PC-9 (cell line): ENCODE data around the gene LRFN2. TPM values are rescaled to one million over a fixed set of nuclear protein-coding genes. Genes with fewer than 3 reads are reported as not detected.

Experiments used
- BruUV-seq: library from RNA; stranded (reverse); fragments of 400-500 nt; replicated peaks from 2 replicates; lab custom pipeline; 2021; lab: Mats Ljungman, UMichigan
- CTCF ChIA-PET: fragments of 300-600 bp; sonication (Branson Sonifier 250); formaldehyde crosslinking; loops from one replicate; lab custom pipeline; 2022; ENCODE audit warnings: antibody characterized with exemption; lab: Charles Lee
- POLR2A ChIA-PET: fragments of 300-600 bp; sonication (Branson Sonifier 250); formaldehyde crosslinking; loops from one replicate; lab custom pipeline; 2022; ENCODE audit warnings: antibody characterized with exemption; ENCODE audit not compliant: unreplicated experiment; lab: Charles Lee
- DNase-seq, 2 experiments: peaks; one replicate each; pipeline versions ENCODE4 v3.0.0 to v3.0.0-alpha.2; 2015 to 2022; ENCODE audit warnings: mixed read lengths in 1 of 2
- H2AFZ ChIP-seq: fragments of 200-600 bp; sonication (generic); 2 replicates; pipeline ENCODE4 v1.8.1; 2017; ENCODE audit warnings: antibody characterized with exemption
- H3F3A ChIP-seq: fragments of 200-600 bp; sonication (generic); 2 replicates; pipeline ENCODE4 v1.8.1; 2017; ENCODE audit warnings: antibody characterized with exemption, mild to moderate bottlenecking, low read depth; ENCODE audit not compliant: insufficient read depth
- H3K27ac ChIP-seq: fragments of 200-600 bp; sonication (generic); 2 replicates; pipeline ENCODE4 v1.6.1; 2016; ENCODE audit warnings: mixed run types
- H3K27me3 ChIP-seq: fragments of 200-600 bp; sonication (generic); 2 replicates; pipeline ENCODE4 v1.6.1; 2016; ENCODE audit warnings: low read depth, mixed run types; ENCODE audit not compliant: insufficient read depth
- H3K36me3 ChIP-seq: fragments of 200-600 bp; sonication (generic); 2 replicates; pipeline ENCODE4 v1.6.1; 2016; ENCODE audit warnings: low read depth, mixed run types
- H3K4me1 ChIP-seq: fragments of 200-600 bp; sonication (generic); replicated peaks from 2 replicates; pipeline ENCODE4 v1.6.1; 2016; ENCODE audit warnings: mixed run types; ENCODE audit not compliant: insufficient read depth
- H3K4me2 ChIP-seq: fragments of 200-600 bp; sonication (generic); 2 replicates; pipeline ENCODE4 v1.6.1; 2017; ENCODE audit warnings: mixed run types
- H3K4me3 ChIP-seq: fragments of 200-600 bp; sonication (generic); 2 replicates; pipeline ENCODE4 v1.6.1; 2016; ENCODE audit warnings: mixed run types
- H3K79me2 ChIP-seq: fragments of 200-600 bp; sonication (generic); 2 replicates; pipeline ENCODE4 v1.6.1; 2017; ENCODE audit warnings: low read depth, mixed run types
- H3K9me2 ChIP-seq: fragments of 200-600 bp; sonication (generic); 2 replicates; pipeline ENCODE4 v1.8.1; 2017; ENCODE audit warnings: mild to moderate bottlenecking; ENCODE audit not compliant: insufficient read depth
- H3K9me3 ChIP-seq: fragments of 200-600 bp; sonication (generic); 2 replicates; pipeline ENCODE4 v1.8.1; 2016; ENCODE audit warnings: low read depth; ENCODE audit not compliant: insufficient read depth
- H4K20me1 ChIP-seq: fragments of 200-600 bp; sonication (generic); 2 replicates; pipeline ENCODE4 v1.8.1; 2017; ENCODE audit not compliant: insufficient read depth
- EZH2 ChIP-seq: fragments of 200-600 bp; sonication (generic); IDR thresholded peaks from 2 replicates; pipeline ENCODE4 v1.8.0; 2017; ENCODE audit warnings: antibody characterized with exemption, low read depth
- intact Hi-C: fragments of 100-400 bp; cut with micrococcal nuclease; formaldehyde crosslinking; loops from one replicate; pipeline ENCODE4 v1.10.0; 2022; ENCODE audit not compliant: unreplicated experiment
- total RNA-seq: library from RNA; stranded (reverse); gene quantifications from 2 replicates; pipeline ENCODE4 v1.2.3, GENCODE V29; 2021
- TF ChIP-seq, protein P1 (sequence below): fragments of 200-600 bp; sonication (generic); conservative IDR thresholded peaks from 2 replicates; pipeline ENCODE4 v1.6.1; 2017; ENCODE audit warnings: mixed run types, antibody characterized with exemption, mild to moderate bottlenecking, moderate library complexity

The LRFN2 gene
- total RNA-seq, 1 experiment from 2014 or later, result not detected

DNA sequence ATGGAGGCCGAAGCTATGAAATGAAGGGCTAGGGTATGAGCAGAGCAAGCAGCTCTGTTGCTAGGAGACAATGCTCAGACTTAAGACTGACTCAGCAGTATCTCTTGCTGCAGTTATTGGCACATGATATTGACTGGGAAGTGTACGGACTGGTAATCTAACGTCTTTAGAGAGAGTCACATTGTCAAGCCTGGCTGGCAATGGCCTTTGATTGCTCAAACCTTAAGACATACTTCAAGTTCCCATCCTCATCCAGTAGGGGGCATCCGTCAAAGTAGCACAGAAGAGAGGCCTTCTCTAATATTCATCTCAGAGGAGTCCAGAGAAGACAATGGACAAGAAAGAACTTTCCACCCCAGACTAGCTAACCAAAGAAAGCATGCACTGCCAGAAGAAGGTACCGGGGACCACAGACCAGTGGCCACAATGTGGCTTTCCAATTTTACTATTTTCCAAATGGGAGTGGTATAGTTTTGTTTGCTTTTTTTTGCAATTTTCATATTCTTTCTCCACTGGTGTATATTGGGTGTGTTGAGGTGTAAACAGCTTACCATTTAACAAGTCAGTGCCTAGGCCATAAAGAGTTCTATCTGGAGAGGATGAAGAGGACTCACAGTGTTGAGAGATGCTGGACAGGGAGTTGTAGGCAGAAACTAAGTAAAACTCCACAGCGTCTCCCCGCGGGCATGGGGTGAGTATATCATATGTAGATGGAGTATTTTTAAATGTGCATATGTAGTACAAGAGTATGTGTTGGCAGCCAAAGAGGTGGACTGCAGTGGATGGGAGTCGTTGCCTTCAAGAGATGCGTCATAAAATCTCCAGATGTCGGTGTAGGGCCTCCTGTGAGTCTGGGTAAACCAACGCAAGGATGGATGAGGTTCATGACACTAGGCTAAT lies 36.7 kb downstream of the LRFN2 start:
- no peaks in the 10 kb centered on the region for H3K36me3 ChIP-seq
- no peaks in the 10 kb centered on the region for H4K20me1 ChIP-seq
- intact Hi-C loops, result loop anchor here (5.0 kb wide), 1 partner anchor 472 kb away; no protein-coding TSS in a partner anchor
- no peaks in the 10 kb centered on the region for H3K79me2 ChIP-seq
- H3K9me3 ChIP-seq, result no peaks in the 10 kb centered on the region
- H3F3A ChIP-seq, result no peaks in the 10 kb centered on the region
- no peaks in the 10 kb centered on the region for H3K4me1 ChIP-seq
- H3K4me2 ChIP-seq, result no peak overlapping the region
- no peak overlapping the region for H3K27ac ChIP-seq
- ChIA-PET POLR2A (no interaction called here), CTCF (interaction anchor here (0.6 kb wide), 1 partner anchor 86 kb away, joined by 3 read pairs; no protein-coding TSS in a partner anchor)
- no peak overlapping the region for H2AFZ ChIP-seq
- BruUV-seq, result no TSS peak
- TF ChIP-seq, protein P1, sequence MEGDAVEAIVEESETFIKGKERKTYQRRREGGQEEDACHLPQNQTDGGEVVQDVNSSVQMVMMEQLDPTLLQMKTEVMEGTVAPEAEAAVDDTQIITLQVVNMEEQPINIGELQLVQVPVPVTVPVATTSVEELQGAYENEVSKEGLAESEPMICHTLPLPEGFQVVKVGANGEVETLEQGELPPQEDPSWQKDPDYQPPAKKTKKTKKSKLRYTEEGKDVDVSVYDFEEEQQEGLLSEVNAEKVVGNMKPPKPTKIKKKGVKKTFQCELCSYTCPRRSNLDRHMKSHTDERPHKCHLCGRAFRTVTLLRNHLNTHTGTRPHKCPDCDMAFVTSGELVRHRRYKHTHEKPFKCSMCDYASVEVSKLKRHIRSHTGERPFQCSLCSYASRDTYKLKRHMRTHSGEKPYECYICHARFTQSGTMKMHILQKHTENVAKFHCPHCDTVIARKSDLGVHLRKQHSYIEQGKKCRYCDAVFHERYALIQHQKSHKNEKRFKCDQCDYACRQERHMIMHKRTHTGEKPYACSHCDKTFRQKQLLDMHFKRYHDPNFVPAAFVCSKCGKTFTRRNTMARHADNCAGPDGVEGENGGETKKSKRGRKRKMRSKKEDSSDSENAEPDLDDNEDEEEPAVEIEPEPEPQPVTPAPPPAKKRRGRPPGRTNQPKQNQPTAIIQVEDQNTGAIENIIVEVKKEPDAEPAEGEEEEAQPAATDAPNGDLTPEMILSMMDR, result peak; percentile 71
- no peak for TF ChIP-seq EZH2
- DNase-seq, result no peak
- H3K9me2 ChIP-seq, result no peaks in the 10 kb centered on the region
- H3K4me3 ChIP-seq, result no peak overlapping the region
- H3K27me3 ChIP-seq, result peaks cover 18% of the 10 kb centered on the region

DNA sequence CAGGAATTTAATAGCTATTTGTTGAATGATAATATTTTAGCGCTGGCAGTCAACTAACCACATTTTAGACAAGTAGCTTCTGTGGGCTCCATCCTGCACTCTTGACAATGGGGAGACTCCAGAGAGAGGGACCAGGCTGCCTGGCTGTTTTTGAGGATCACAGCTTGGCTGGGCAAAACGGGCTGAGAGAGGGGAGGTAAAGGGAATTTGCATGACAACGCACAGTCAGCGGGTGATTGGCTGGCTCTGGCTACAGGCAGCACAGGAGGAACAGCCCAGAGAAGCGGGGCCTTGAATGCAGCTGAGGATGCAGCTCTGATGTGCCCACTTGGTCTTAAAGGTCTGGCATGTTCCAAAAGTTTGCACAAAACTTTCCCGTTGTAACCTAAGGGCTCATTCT lies 41.2 kb downstream of the LRFN2 start:
- POLR2A ChIA-PET, result no interaction called here
- BruUV-seq, result no TSS peak
- Histone ChIP-seq H4K20me1 (no peaks in the 10 kb centered on the region), H3K4me3 (no peak overlapping the region), H3K4me2 (no peak overlapping the region), H3K36me3 (no peaks in the 10 kb centered on the region), H3F3A (no peaks in the 10 kb centered on the region), H3K27ac (no peak overlapping the region), H3K4me1 (no peaks in the 10 kb centered on the region), H2AFZ (no peak overlapping the region), H3K79me2 (no peaks in the 10 kb centered on the region), H3K9me3 (no peaks in the 10 kb centered on the region), H3K27me3 (peaks cover 59% of the 10 kb centered on the region), H3K9me2 (no peaks in the 10 kb centered on the region)
- CTCF ChIA-PET, result no interaction called here
- intact Hi-C loops, result no loop called here
- TF ChIP-seq, protein P1, result no peak
- TF ChIP-seq EZH2, result no peak
- DNase-seq, result no peak

DNA sequence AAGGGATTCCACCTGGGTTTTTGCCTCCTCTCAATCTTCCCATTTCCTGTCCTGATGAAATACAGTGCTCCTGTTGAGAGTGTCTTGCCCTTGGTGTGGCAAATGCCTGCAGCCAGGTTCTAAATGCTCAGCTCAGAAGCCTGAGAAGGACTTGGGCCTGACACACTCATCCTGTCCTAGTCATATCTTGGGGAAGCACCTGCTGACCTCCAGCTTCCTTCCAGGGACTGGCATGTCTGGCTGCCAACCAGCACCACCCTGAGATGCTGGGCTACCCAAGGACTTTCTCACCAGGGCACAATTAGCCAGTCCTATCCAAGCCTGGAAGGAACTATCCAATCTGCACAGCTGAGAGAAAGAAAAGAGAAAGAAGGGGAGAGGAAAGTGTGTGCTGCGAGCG lies 43.4 kb downstream of the LRFN2 start:
- TF ChIP-seq EZH2, result no peak
- TF ChIP-seq, protein P1, result no peak
- no peak for DNase-seq
- Histone ChIP-seq H3K4me3 (no peak overlapping the region), H3F3A (no peaks in the 10 kb centered on the region), H3K4me1 (no peaks in the 10 kb centered on the region), H3K4me2 (no peak overlapping the region), H4K20me1 (no peaks in the 10 kb centered on the region), H2AFZ (no peak overlapping the region), H3K27ac (no peak overlapping the region), H3K27me3 (peaks cover 81% of the 10 kb centered on the region), H3K9me3 (no peaks in the 10 kb centered on the region), H3K79me2 (no peaks in the 10 kb centered on the region), H3K36me3 (no peaks in the 10 kb centered on the region), H3K9me2 (no peaks in the 10 kb centered on the region)
- intact Hi-C loops, result no loop called here
- BruUV-seq, result no TSS peak
- ChIA-PET POLR2A (no interaction called here), CTCF (no interaction called here)
